Heart left ventricle (tissue), 16 donors: ENCODE results near the gene TOMM5. TPM values are rescaled to one million over a fixed set of nuclear protein-coding genes. Genes with fewer than 3 reads are reported as not detected.

Experiments
- ATAC-seq, 4 donors: fragments of 200-7000 bp; cut with Tn5 transposase; one replicate each; pipeline ENCODE4 v1.9.1; 2020 to 2022; ENCODE audit warnings: moderate library complexity in 4 of 4, mild to moderate bottlenecking in 3 of 4, moderate number of reproducible peaks in 1 of 4
- DNase-seq, 5 donors: peaks; one replicate each; pipeline ENCODE4 v3.0.0-alpha.2; 2020
- H3K27ac ChIP-seq, 12 donors: fragments of 200-600 bp; sonication (generic) in 4 of 12; one replicate each; pipeline versions ENCODE4 v1.5.0 to v1.8.0; 2016 to 2022; ENCODE audit warnings: mild to moderate bottlenecking in 2 of 12
- H3K27me3 ChIP-seq, 9 donors: fragments of 200-600 bp; sonication (generic) in 2 of 9; one replicate each; pipeline versions ENCODE4 v1.5.1 to v1.8.0; 2016 to 2022; ENCODE audit warnings: mild to moderate bottlenecking in 3 of 9
- H3K36me3 ChIP-seq, 9 donors: fragments of 200-600 bp; sonication (generic) in 2 of 9; one replicate each; pipeline versions ENCODE4 v1.5.0 to v1.8.0; 2018 to 2022; ENCODE audit warnings: mild to moderate bottlenecking in 2 of 9
- H3K4me1 ChIP-seq, 12 donors: fragments of 200-600 bp; sonication (generic) in 4 of 12; one replicate each; pipeline versions ENCODE4 v1.5.0 to v1.8.0; 2016 to 2022; ENCODE audit warnings: mild to moderate bottlenecking in 3 of 12
- H3K4me3 ChIP-seq, 12 donors: fragments of 200-600 bp; sonication (generic) in 4 of 12; one replicate each; pipeline versions ENCODE4 v1.5.0 to v1.8.0; 2017 to 2022; ENCODE audit warnings: mild to moderate bottlenecking in 9 of 12, moderate library complexity in 4 of 12
- H3K9me3 ChIP-seq, 12 donors: fragments of 200-600 bp; sonication (generic) in 4 of 12; one replicate each; pipeline versions ENCODE4 v1.5.0 to v1.8.0; 2016 to 2022; ENCODE audit warnings: mild to moderate bottlenecking in 1 of 12
- CTCF ChIP-seq, 12 donors: fragments of 200-600 bp; sonication (generic) in 4 of 12; IDR thresholded peaks; one replicate each; pipeline versions ENCODE4 v1.5.0 to v1.8.0; 2018 to 2022; ENCODE audit warnings: antibody characterized with exemption in 12 of 12, mild to moderate bottlenecking in 5 of 12
- POLR2A ChIP-seq, 2 donors: fragments of 450-650 bp; IDR thresholded peaks; one replicate each; pipeline ENCODE4 v1.6.1; 2017; ENCODE audit warnings: antibody characterized with exemption in 2 of 2, mild to moderate bottlenecking in 2 of 2, moderate library complexity in 2 of 2
- whole genome bisulfite sequencing, 4 donors: extraction: QIAGEN DNeasy Blood & Tissue Kit in 2 of 4; methylation state at CpG; one replicate each; pipeline versions ENCODE4 v1.1.5 to v1.1.7; 2013 to 2018; 5-methylcytosine and 5-hydroxymethylcytosine counted together
- intact Hi-C, 10 donors: fragments of 100-400 bp; cut with DNase I; formaldehyde crosslinking; loops; one replicate each; pipeline versions ENCODE4 v1.11.1 to v1.14.2; 2022
- polyA plus RNA-seq, 2 donors: library from polyadenylated mRNA; stranded (reverse); fragments of 200-250 nt; gene quantifications; one replicate each; pipeline ENCODE4 v1.2.3, GENCODE V29; 2013
- total RNA-seq, 9 donors: library from RNA; depleted of rRNA in 2 of 9; stranded (reverse); fragments of >200 nt in 2 of 9; fragmentation: NEBNext Ultra II Directional in 3 of 9; extraction: Animal tissue kit (Norgen Biotek cat#: 25700) in 3 of 9; gene quantifications; one replicate each; pipeline versions ENCODE4 v1.1.0 to v1.2.4, GENCODE V29; 2016 to 2023
- donor health status: ischemic (EF 13 %, LVEDD 7.1; RV severe dilation, severe dysfunction).
- donor health status: healthy with polysubstance abuse.
- donor health status: DM: no; HTN: yes; CAD: no.
- donor health status: DM: no; HTN: no; CAD: no.
- donor health status: ischemic (EF 25% LVEDD 6.9; RV normal size, moderate dysfunction).
- donor health status: ischemic (EF 25% LVEDD 5.7; RV mildly dilated, moderate dysfunction).
- donor health status: healthy.
- donor health status: DM: yes; HTN: yes; CAD: no.
- donor health status: ischemic (EF 35%, LVEDD 5.7; RV mildly dilated, moderate dysfunction).
- donor health status: nonischemic (EF 11% LVEDD 7.7; RV severe dilation, severe dysfunction).
- donor health status: DM: yes; HTN: yes; CAD: no.
- donor health status: PGD.
- donor health status: ischemic (EF 29% LVEDD 5.4; RV normal size, mild dysfunction).
- donor health status: nonischemic (EF 23%, LVEDD 6.1; RV moderate dilation, normal function).

TOMM5 gene
- total and polyA plus RNA-seq, 11 donors, result 39.7 to 139 (median 50.4) TPM

GRCh38 chr9:37639841-37640240, 47.4 kb upstream of the TOMM5 start:
- Histone ChIP-seq H3K4me1 (no peaks in the 10 kb centered on the region), H3K9me3 (no peaks in the 10 kb centered on the region), H3K4me3 (no peak overlapping the region), H3K36me3 (no peaks in the 10 kb centered on the region), H3K27ac (no peak overlapping the region), H3K27me3 (peaks cover 0 to 10% (median 0%) of the 10 kb centered on the region in 9 donors)
- 75 to 87% (median 84%) methylated on average over 3 of the region's 3 CpGs for WGBS, 4 donors
- no peak for ATAC-seq
- intact Hi-C loops, result no loop called here
- no peak for DNase-seq
- TF ChIP-seq POLR2A (IDR thresholded peaks at IDR 0.05) (no peak), CTCF (IDR thresholded peaks at IDR 0.05) (no peak)

GRCh38 chr9:37639109-37639762, 46.8 kb upstream of the TOMM5 start:
- H3K9me3 ChIP-seq, result no peaks in the 10 kb centered on the region
- no peak overlapping the region for H3K27ac ChIP-seq
- 69 to 81% (median 73%) methylated on average over 4 of the region's 4 CpGs for WGBS, 4 donors

GRCh38 chr9:37636511-37637448, 44.4 kb upstream of the TOMM5 start:
- TF ChIP-seq CTCF (IDR thresholded peaks at IDR 0.05), result no peak
- TF ChIP-seq POLR2A (IDR thresholded peaks at IDR 0.05), result no peak
- peak in 1 of 5 donors; percentile 21 for DNase-seq
- Histone ChIP-seq H3K9me3 (no peaks in the 10 kb centered on the region), H3K4me3 (no peak overlapping the region), H3K4me1 (no peaks in the 10 kb centered on the region), H3K36me3 (no peaks in the 10 kb centered on the region), H3K27ac (no peak overlapping the region), H3K27me3 (peaks cover 0 to 10% (median 0%) of the 10 kb centered on the region in 9 donors)
- intact Hi-C loops, result no loop called here
- no peak for ATAC-seq
- WGBS, 4 donors, result 92 to 97% (median 94%) methylated on average over 35 to 39 of the region's 39 CpGs

More at GRCh38 chr9:37639109-37639762, 46.8 kb upstream of the TOMM5 start:
- no peaks in the 10 kb centered on the region for H3K36me3 ChIP-seq
- H3K4me1 ChIP-seq, result no peaks in the 10 kb centered on the region
- TF ChIP-seq CTCF (IDR thresholded peaks at IDR 0.05) (no peak), POLR2A (IDR thresholded peaks at IDR 0.05) (no peak)
- DNase-seq, result no peak
- no peak overlapping the region for H3K4me3 ChIP-seq
- ATAC-seq, result no peak
- peaks cover 0 to 10% (median 0%) of the 10 kb centered on the region in 9 donors for H3K27me3 ChIP-seq
- intact Hi-C loops, result no loop called here

- DNase-seq (no peak), ATAC-seq (peak in 1 of 4 donors; percentile 41)
- intact Hi-C loops, result no loop called here
- Histone ChIP-seq H3K4me1 (no peaks in the 10 kb centered on the region), H3K27me3 (peaks cover 0 to 10% (median 0%) of the 10 kb centered on the region in 9 donors), H3K4me3 (no peak overlapping the region), H3K36me3 (no peaks in the 10 kb centered on the region), H3K9me3 (no peaks in the 10 kb centered on the region), H3K27ac (no peak overlapping the region)
- WGBS, 4 donors, result 82 to 88% (median 84%) methylated on average over 10 to 16 of the region's 16 CpGs
- TF ChIP-seq POLR2A (IDR thresholded peaks at IDR 0.05) (no peak), CTCF (IDR thresholded peaks at IDR 0.05) (no peak)
These were observed 43.4 kb upstream of the TOMM5 start for GRCh38 chr9:37635808-37636207.
